ENCODE measurements around the gene HS1BP3. TPM values are rescaled to one million over a fixed set of nuclear protein-coding genes. Genes with fewer than 3 reads are reported as not detected.

The HS1BP3 gene
- total RNA-seq, 1 experiment from 2014 or later = 19.6 TPM

- no peak for ATAC-seq
- Histone ChIP-seq H2AFZ (ENCODE audit: low read length) (no peak overlapping the region), H3K27me3 (ENCODE audit: low read length) (no peaks in the 10 kb centered on the region), H3K9me3 (ENCODE audit: low read length) (no peaks in the 10 kb centered on the region), H3F3A (ENCODE audit: low read length, unreplicated experiment) (no peaks in the 10 kb centered on the region), H3K36me3 (ENCODE audit: low read depth, low read length) (no peaks in the 10 kb centered on the region), H4K20me1 (ENCODE audit: low read length) (no peaks in the 10 kb centered on the region), H3K4me1 (ENCODE audit: insufficient read depth, low read length) (peaks cover 13% of the 10 kb centered on the region), H3K9ac (ENCODE audit: low read length) (no peak overlapping the region), H3K4me2 (ENCODE audit: low read length) (no peak overlapping the region), H3K9me2 (replicated peaks; ENCODE audit: low read length) (no peaks in the 10 kb centered on the region), H3K4me3 (ENCODE audit: low read length) (no peak overlapping the region), H3K79me2 (ENCODE audit: low read length) (no peaks in the 10 kb centered on the region), H3K27ac (ENCODE audit: low read length) (no peak overlapping the region)
- no TSS peak for BruUV-seq (replicated peaks)
- intact Hi-C loops (cut with micrococcal nuclease) = no loop called here
- ChIA-PET POLR2A (ENCODE audit: unreplicated experiment) (no interaction called here), CTCF (no interaction called here)
- no peak for TF ChIP-seq EZH2phosphoT487 (IDR thresholded peaks at IDR 0.05; ENCODE audit: borderline replicate concordance, low read length)
- TF ChIP-seq CTCF (conservative IDR thresholded peaks at IDR 0.05; ENCODE audit: low read depth, low read length) = no peak
- no peak for TF ChIP-seq EZH2 (IDR thresholded peaks at IDR 0.05; ENCODE audit: low read length, unreplicated experiment)
- no peak for DNase-seq
Measured at GRCh38 chr2:20646446-20646845, 4.5 kb downstream of the HS1BP3 start.

- Histone ChIP-seq H3K9ac (ENCODE audit: low read length) (no peak overlapping the region), H3K9me3 (ENCODE audit: low read length) (no peaks in the 10 kb centered on the region), H3F3A (ENCODE audit: low read length, unreplicated experiment) (no peaks in the 10 kb centered on the region), H3K27me3 (ENCODE audit: low read length) (no peaks in the 10 kb centered on the region), H3K36me3 (ENCODE audit: low read depth, low read length) (no peaks in the 10 kb centered on the region), H3K4me3 (ENCODE audit: low read length) (no peak overlapping the region), H3K4me2 (ENCODE audit: low read length) (no peak overlapping the region), H3K79me2 (ENCODE audit: low read length) (no peaks in the 10 kb centered on the region), H2AFZ (ENCODE audit: low read length) (no peak overlapping the region), H3K4me1 (ENCODE audit: insufficient read depth, low read length) (peaks cover 9% of the 10 kb centered on the region), H4K20me1 (ENCODE audit: low read length) (no peaks in the 10 kb centered on the region), H3K9me2 (replicated peaks; ENCODE audit: low read length) (no peaks in the 10 kb centered on the region), H3K27ac (ENCODE audit: low read length) (no peak overlapping the region)
- ChIA-PET POLR2A (ENCODE audit: unreplicated experiment) (no interaction called here), CTCF (no interaction called here)
- TF ChIP-seq CTCF (conservative IDR thresholded peaks at IDR 0.05; ENCODE audit: low read depth, low read length) (no peak), EZH2 (IDR thresholded peaks at IDR 0.05; ENCODE audit: low read length, unreplicated experiment) (no peak), EZH2phosphoT487 (IDR thresholded peaks at IDR 0.05; ENCODE audit: borderline replicate concordance, low read length) (no peak)
- intact Hi-C loops (cut with micrococcal nuclease) = no loop called here
- ATAC-seq (no peak), DNase-seq (no peak)
- no TSS peak for BruUV-seq (replicated peaks)
Measured at GRCh38 chr2:20645761-20646160, 5.1 kb downstream of the HS1BP3 start.

GRCh38 chr2:20645301-20645701, 5.6 kb downstream of the HS1BP3 start:
- ATAC-seq = no peak
- no peaks in the 10 kb centered on the region for H3K9me2 ChIP-seq (replicated peaks; ENCODE audit: low read length)
- H3K79me2 ChIP-seq (ENCODE audit: low read length) = no peaks in the 10 kb centered on the region
- H3K36me3 ChIP-seq (ENCODE audit: low read depth, low read length) = no peaks in the 10 kb centered on the region
- no TSS peak for BruUV-seq (replicated peaks)
- TF ChIP-seq CTCF (conservative IDR thresholded peaks at IDR 0.05; ENCODE audit: low read depth, low read length) (no peak), EZH2 (IDR thresholded peaks at IDR 0.05; ENCODE audit: low read length, unreplicated experiment) (no peak), EZH2phosphoT487 (IDR thresholded peaks at IDR 0.05; ENCODE audit: borderline replicate concordance, low read length) (no peak)
- H3K4me3 ChIP-seq (ENCODE audit: low read length) = no peak overlapping the region
- no peak overlapping the region for H3K4me2 ChIP-seq (ENCODE audit: low read length)
- H4K20me1 ChIP-seq (ENCODE audit: low read length) = no peaks in the 10 kb centered on the region
- H3F3A ChIP-seq (ENCODE audit: low read length, unreplicated experiment) = no peaks in the 10 kb centered on the region
- CTCF ChIA-PET = no interaction called here
- H3K9me3 ChIP-seq (ENCODE audit: low read length) = no peaks in the 10 kb centered on the region
- H3K27ac ChIP-seq (ENCODE audit: low read length) = no peak overlapping the region
- intact Hi-C loops (cut with micrococcal nuclease) = no loop called here
- POLR2A ChIA-PET (ENCODE audit: unreplicated experiment) = no interaction called here
- no peak overlapping the region for H3K9ac ChIP-seq (ENCODE audit: low read length)
- no peak overlapping the region for H2AFZ ChIP-seq (ENCODE audit: low read length)
- H3K27me3 ChIP-seq (ENCODE audit: low read length) = no peaks in the 10 kb centered on the region
- peaks cover 7% of the 10 kb centered on the region for H3K4me1 ChIP-seq (ENCODE audit: insufficient read depth, low read length)
- DNase-seq = no peak

Measured in PC-3 (cell line).